Middle frontal gyrus (tissue), 1 donor: ENCODE data around the gene PTMS.
A peak's percentile ranks its signal among the peaks of the same experiment; 100 is the strongest.
"Not testable (repeated sequence)": the region's sequence is repeated elsewhere in the genome, so short reads cannot be mapped to it uniquely, and the experiment has no call there.

Experiments
- DNase-seq: peaks from one replicate; pipeline ENCODE4 v3.0.0-alpha.2; 2015; ENCODE audit warnings: low spot score; ENCODE audit errors: extremely low spot score

The PTMS gene, protein sequence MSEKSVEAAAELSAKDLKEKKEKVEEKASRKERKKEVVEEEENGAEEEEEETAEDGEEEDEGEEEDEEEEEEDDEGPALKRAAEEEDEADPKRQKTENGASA

GRCh38 chr12:6765634-6766581, at the start of gene PTMS:
TSS of gene PTMS (plus strand) at chr12:6766363. CDS start at chr12:6766706, 343 bp downstream.
- no peak for DNase-seq

DNA sequence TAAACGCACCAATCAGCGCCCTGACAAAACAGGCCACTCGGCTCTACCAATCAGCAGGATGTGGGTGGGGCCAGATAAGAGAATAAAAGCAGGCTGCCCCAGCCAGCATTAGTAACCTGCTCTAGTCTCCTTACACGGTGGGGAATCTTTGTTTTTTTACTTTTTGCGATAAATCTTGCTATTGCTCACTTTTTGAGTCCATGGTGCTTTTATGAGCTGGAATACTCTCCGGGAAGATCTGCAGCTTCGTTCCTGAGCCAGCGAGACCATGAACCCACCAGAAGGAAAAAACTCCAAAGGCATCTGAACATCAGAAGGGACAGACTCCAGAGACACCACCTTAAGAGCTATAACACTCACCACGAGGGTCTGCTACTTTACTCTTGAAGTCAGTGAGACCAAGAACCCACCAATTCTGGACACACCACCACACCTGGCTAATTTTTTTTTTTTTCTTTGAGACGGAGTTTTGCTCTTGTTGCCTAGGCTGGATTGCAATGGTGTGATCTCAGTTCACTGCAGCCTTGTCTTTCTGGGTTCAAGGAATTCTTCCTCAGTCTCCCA, 49.2 kb upstream of the PTMS start:
- DNase-seq, result no peak

DNA sequence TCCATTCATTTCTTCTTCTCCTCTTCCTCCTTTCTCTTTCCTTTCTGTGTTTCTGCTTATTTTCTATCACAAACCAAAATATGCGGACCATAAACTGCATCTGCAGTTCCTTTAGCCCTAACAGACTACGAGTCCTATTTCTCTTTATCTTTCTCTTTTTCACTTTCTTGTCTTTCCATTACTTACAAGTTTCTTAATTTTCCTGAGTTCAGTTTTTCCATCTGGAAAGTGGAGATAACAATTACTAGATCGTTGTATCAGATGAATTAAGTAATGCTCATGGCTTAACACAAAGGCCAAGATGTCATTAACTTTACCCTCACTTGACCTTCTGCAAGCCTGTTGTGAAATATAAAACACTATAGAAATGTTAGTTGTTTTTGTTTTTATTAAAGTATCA, 43.3 kb upstream of the PTMS start:
- DNase-seq, result no peak

DNA sequence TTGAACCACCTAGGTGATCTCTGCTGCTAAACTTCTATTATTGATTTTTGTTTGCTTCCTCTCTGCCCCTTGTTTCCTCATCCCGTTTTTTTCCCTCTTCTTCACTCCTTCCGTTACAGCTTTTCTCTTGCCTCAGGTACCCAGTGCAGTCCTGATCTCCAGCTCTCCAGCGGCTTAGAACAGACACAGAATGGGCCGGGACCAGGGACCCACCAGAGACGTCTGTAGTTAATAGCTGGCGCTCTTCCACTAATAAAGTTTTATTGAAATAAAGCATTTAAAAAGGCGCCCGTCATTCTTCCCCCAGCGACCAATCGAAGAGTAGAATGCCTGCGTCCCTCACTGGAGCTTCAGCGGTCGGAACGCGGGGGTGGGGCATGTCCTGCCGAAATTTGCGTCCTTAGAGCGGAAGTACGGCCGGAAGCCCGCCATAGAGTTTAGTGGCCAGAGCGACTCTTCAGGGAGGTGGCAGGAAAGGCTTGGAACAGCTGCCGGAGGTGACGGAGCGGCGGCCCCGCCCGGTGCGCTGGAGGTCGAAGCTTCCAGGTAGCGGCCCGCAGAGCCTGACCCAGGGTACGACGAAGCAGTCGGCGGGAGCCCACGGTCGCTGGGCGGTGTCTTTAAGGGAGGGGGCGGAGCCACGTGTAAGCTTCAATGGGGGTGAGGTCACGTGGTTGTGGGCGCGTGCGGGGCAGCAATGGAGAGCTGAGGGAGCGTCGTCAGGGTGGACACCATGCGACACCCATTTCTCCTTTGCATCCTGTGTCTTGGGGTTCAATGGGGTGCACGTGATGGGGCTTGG, 42.4 kb upstream of the PTMS start, which contains the start of gene COPS7A:
Gene COPS7A, plus strand, starts transcription at position 440 of the 802 bp plus-strand sequence. CDS start 611 bp downstream, outside the sequence.
- DNase-seq, result peak; percentile 97

GRCh38 chr12:6724409-6724797, 41.8 kb upstream of the PTMS start:
- no peak for DNase-seq

GRCh38 chr12:6725350-6725749, 40.8 kb upstream of the PTMS start:
- DNase-seq, result no peak

- DNase-seq, result no peak
Observed at GRCh38 chr12:6729186-6729585, 37.0 kb upstream of the PTMS start.

GRCh38 chr12:6730169-6730568, 36.0 kb upstream of the PTMS start:
- DNase-seq, result no peak

GRCh38 chr12:6734506-6735387, 31.4 kb upstream of the PTMS start:
- no peak for DNase-seq

- DNase-seq, result no peak
Observed at GRCh38 chr12:6735448-6736191, 30.5 kb upstream of the PTMS start.

DNA sequence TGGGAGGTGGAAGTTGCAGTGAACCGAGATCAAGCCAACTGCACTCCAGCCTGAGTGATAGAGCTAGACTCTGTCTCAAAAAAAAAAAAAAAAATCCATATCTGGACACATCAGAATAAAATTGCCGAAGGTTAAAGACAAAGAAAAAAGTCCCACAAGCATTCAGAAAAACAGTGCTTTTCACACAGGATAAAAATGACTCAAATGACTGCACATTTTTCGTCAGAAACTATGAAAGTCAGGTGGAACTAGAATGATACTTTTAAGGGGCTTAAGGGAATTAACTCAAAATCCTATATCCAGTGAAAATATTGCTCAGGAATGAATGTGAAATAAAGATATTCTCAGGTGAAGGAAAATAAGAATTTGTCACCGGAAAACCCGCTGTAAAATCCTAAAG, 29.4 kb upstream of the PTMS start:
- DNase-seq, result no peak

- not testable (repeated sequence) for DNase-seq
Observed at GRCh38 chr12:6742080-6742479, 24.1 kb upstream of the PTMS start.

DNA sequence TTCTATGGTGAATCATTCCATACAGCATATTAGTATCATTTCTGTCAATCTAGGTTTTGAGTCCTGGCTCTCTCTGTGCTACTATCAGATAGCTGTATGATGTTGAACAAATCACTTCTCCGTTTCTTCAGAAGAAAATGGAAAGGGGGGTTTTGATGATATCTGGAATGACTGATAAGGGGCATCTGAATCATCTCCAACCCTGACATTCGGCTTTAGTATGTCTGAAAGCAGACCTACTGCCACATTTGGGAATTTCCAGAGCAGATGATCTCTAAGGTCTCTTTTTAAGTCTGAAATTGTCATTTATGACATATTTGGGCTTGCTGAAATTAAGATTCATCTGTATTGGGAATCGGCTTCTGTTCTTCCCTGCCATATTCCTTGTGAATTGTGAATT, 23.3 kb upstream of the PTMS start:
- no peak for DNase-seq

- DNase-seq, result not testable (repeated sequence)
Observed at GRCh38 chr12:6743300-6743699, 22.9 kb upstream of the PTMS start.

DNA sequence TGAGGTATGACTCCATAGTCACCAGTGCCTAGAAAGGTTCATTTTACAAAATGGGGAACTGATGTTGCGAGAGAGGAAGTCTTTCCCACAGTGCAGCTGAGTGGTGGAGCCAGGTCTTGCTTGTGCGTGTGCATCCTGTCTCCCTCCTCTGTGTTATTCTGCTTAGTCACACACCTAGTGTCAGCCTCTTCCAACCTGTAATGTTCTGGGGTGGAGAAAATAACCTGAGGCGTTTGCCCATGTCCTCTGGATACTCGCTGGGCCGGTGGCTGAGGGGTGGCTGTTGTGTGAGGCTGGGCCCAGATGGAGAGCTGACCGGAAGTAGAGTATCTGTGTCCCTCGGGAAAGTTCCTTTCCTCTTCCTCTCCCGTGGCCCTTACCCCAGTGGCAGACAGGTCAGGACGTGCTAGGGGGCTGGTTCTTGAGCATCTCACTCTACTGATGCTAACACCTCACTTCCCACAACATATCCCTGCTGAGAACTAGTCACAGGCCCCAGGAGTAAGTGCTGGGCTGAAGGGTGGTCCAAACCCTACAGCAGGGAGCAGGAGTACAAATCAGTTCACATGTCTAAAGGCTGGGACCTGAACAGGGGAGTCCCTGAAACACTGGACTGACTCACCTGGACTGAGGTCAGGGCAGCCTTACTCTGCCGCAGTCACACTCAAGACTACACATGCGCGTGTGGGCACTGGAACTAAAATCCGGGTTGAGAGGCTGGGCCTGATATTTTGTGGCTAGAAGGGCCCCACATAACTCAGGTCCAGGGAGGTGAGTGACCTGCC, 20.2 kb upstream of the PTMS start:
- no peak for DNase-seq

DNA sequence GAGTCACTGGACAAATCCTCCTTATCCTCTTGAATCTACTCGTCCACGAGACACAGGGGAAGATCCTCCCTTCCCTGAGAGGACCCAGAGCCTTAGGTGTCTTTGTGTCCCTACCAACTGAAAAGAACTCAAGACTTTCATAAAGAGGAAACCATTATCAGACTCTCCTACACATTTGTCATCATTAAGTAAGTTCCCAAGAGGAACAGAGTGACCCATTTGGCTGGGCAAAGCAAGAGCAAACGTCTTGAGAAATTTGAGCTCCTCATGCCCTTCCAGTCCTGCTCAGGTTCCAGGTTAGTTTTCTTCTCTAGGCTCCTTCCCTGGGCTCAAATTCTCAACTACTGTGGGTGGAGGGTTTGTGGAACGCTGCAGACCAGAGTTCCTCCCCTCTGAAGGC, 18.9 kb upstream of the PTMS start:
- DNase-seq, result no peak

DNA sequence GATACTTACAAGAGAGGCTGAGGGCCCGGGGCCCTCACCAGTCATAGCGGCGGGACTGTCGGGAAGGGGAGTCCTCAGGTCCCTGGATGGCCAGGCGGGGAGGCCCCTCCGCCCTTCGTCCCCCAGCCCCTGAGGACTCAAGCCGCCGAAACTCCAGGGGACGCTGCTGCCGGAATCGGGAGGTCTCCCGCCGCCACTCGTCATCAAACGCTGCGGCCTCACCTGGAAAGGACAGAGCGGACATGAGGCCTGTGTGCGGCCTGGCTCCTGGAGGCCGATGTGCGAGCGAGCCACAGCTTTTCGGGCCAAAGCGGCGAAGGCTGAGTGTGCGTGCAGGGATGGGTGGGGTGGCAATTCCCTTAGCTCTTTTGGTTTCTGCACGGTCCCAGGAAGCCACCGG, 17.4 kb upstream of the PTMS start:
- DNase-seq, result no peak

DNA sequence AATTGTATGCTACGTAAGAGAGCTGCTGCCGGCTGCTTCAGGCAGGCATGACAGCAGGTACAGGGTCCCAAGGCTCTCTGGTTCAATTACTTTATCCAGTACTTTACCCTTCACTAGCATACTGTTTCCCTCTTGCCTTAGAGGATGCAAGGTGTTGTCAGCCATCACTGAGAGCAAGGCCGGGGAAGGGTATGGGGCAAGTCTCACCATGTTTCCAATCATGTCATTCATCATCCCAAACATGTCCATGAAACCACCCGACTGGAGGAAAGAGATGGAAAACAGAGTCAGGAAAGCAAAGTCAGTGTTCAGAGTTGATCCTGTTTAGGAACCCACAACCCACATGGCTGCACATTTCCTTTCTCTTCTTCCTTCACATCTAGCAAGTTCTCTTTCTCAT, 15.7 kb upstream of the PTMS start:
- no peak for DNase-seq

DNA sequence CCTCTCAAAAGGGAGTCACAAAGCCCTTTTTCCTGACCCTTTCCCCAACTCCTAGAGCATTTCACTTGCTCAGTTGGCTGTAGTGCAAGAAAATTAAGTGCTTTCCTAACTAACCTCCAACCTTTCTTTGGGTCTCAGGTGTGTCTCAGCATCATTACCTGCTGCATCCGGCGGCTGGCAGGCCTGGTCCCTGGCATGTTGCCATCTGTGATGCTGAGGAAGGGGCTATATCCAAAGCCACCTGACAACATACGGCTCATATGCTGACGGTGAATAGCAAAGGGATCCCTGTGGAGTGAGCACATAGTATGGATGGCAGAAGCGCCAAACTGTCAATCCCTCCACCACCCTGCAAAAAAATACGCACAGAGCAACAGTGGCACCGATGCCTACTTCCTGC, 14.4 kb upstream of the PTMS start:
- DNase-seq, result no peak
